ENCODE data around the gene RHBDL3.

Gene RHBDL3

GRCh38 chr17:32266389-32267301, 1.0 kb downstream of the RHBDL3 start:
- DNase-seq (ENCODE audit: low read depth): no peak

- no peak for DNase-seq (ENCODE audit: low read depth)
Measured at GRCh38 chr17:32267690-32268205, 2.1 kb downstream of the RHBDL3 start.

- DNase-seq (ENCODE audit: low read depth): no peak
Measured at GRCh38 chr17:32268734-32269288, 3.2 kb downstream of the RHBDL3 start.

GRCh38 chr17:32269377-32269776, 3.7 kb downstream of the RHBDL3 start:
- DNase-seq (ENCODE audit: low read depth): no peak

GRCh38 chr17:32271844-32272243, 6.2 kb downstream of the RHBDL3 start:
- DNase-seq (ENCODE audit: low read depth): no peak

- DNase-seq (ENCODE audit: low read depth): no peak
Measured at GRCh38 chr17:32274101-32274500, 8.5 kb downstream of the RHBDL3 start.

- DNase-seq (ENCODE audit: low read depth): no peak
Measured at GRCh38 chr17:32274643-32275042, 9.0 kb downstream of the RHBDL3 start.

GRCh38 chr17:32275060-32276042, 9.7 kb downstream of the RHBDL3 start:
- peak; percentile 51 for DNase-seq (ENCODE audit: low read depth)

- DNase-seq (ENCODE audit: low read depth): no peak
Measured at GRCh38 chr17:32276171-32276601, 10.6 kb downstream of the RHBDL3 start.

- DNase-seq (ENCODE audit: low read depth): no peak
Measured at GRCh38 chr17:32277284-32277683, 11.7 kb downstream of the RHBDL3 start.

GRCh38 chr17:32278815-32279214, 13.2 kb downstream of the RHBDL3 start:
- no peak for DNase-seq (ENCODE audit: low read depth)

GRCh38 chr17:32279891-32280716, 14.5 kb downstream of the RHBDL3 start:
- DNase-seq (ENCODE audit: low read depth): no peak

- no peak for DNase-seq (ENCODE audit: low read depth)
Measured at GRCh38 chr17:32281011-32281451, 15.4 kb downstream of the RHBDL3 start.

- DNase-seq (ENCODE audit: low read depth): no peak
Measured at GRCh38 chr17:32283745-32284201, 18.1 kb downstream of the RHBDL3 start.

GRCh38 chr17:32285306-32285705, 19.7 kb downstream of the RHBDL3 start:
- no peak for DNase-seq (ENCODE audit: low read depth)

GRCh38 chr17:32285746-32286517, 20.3 kb downstream of the RHBDL3 start:
- DNase-seq (ENCODE audit: low read depth): no peak

- no peak for DNase-seq (ENCODE audit: low read depth)
Measured at GRCh38 chr17:32286518-32286900, 20.9 kb downstream of the RHBDL3 start.

- no peak for DNase-seq (ENCODE audit: low read depth)
Measured at GRCh38 chr17:32287804-32288511, 22.3 kb downstream of the RHBDL3 start.

- no peak for DNase-seq (ENCODE audit: low read depth)
Measured at GRCh38 chr17:32288615-32289014, 23.0 kb downstream of the RHBDL3 start.

Measured in GM04503 (cell line).